NCI-H1105 (cell line): Measurements from ENCODE around the gene CADM2.
"Not testable (repeated sequence)": the region's sequence is repeated elsewhere in the genome, so short reads cannot be mapped to it uniquely, and the experiment has no call there.

ENCODE experiments used
- DNase-seq: peaks from one replicate; lab custom pipeline; 2025; lab: John Stamatoyannopoulos, UW

CADM2 gene

GRCh38 chr3:85950435-85950834 lies 991.6 kb downstream of the CADM2 start:
- no peak for DNase-seq

- no peak for DNase-seq
Measured at GRCh38 chr3:85960793-85961192, 1002.0 kb downstream of the CADM2 start.

- no peak for DNase-seq
Measured at GRCh38 chr3:85977615-85978338, 1019.0 kb downstream of the CADM2 start.

GRCh38 chr3:85979034-85979433 lies 1020.2 kb downstream of the CADM2 start:
- DNase-seq: no peak

- DNase-seq: not testable (repeated sequence)
Measured at GRCh38 chr3:85989581-85989980, 1030.8 kb downstream of the CADM2 start.

GRCh38 chr3:86029590-86029989 lies 1070.8 kb downstream of the CADM2 start:
- no peak for DNase-seq

GRCh38 chr3:86037916-86038315 lies 1079.1 kb downstream of the CADM2 start:
- DNase-seq: no peak

GRCh38 chr3:86046436-86047136 lies 1087.8 kb downstream of the CADM2 start:
- DNase-seq: no peak

- DNase-seq: no peak
Measured at GRCh38 chr3:86047161-86047560, 1088.4 kb downstream of the CADM2 start.

GRCh38 chr3:86051058-86051457 lies 1092.3 kb downstream of the CADM2 start:
- DNase-seq: no peak

GRCh38 chr3:86056032-86056431 lies 1097.2 kb downstream of the CADM2 start:
- DNase-seq: no peak

GRCh38 chr3:86056962-86057361 lies 1098.2 kb downstream of the CADM2 start:
- no peak for DNase-seq

GRCh38 chr3:86073799-86074198 lies 1115.0 kb downstream of the CADM2 start:
- DNase-seq: no peak

GRCh38 chr3:86087160-86087871 lies 1128.5 kb downstream of the CADM2 start:
- no peak for DNase-seq

- no peak for DNase-seq
Measured at GRCh38 chr3:86104154-86104553, 1145.4 kb downstream of the CADM2 start.

GRCh38 chr3:86109434-86109833 lies 1150.6 kb downstream of the CADM2 start:
- no peak for DNase-seq
